Sigmoid colon (tissue), 4 donors: ENCODE measurements around the gene LAMC3.

Experiments
- CTCF ChIP-seq, 4 experiments: fragments of 450-650 bp in 3 of 4; fragments of 200-600 bp in 1 of 4; IDR thresholded peaks; one replicate each; pipeline ENCODE4 v1.5.1; 2016 to 2019; ENCODE audit warnings: antibody characterized with exemption in 4 of 4, mild to moderate bottlenecking in 3 of 4, moderate library complexity in 2 of 4
- POLR2A ChIP-seq, 2 donors: fragments of 450-650 bp; IDR thresholded peaks; one replicate each; pipeline ENCODE4 v1.6.1; 2016; ENCODE audit warnings: antibody characterized with exemption in 2 of 2, mild to moderate bottlenecking in 2 of 2, moderate library complexity in 2 of 2
- POLR2AphosphoS5 ChIP-seq, 4 donors: sonication (generic); formaldehyde crosslinking; IDR thresholded peaks; one replicate each; pipeline ENCODE4 v1.6.1; 2017; ENCODE audit warnings: antibody characterized with exemption in 4 of 4

DNA sequence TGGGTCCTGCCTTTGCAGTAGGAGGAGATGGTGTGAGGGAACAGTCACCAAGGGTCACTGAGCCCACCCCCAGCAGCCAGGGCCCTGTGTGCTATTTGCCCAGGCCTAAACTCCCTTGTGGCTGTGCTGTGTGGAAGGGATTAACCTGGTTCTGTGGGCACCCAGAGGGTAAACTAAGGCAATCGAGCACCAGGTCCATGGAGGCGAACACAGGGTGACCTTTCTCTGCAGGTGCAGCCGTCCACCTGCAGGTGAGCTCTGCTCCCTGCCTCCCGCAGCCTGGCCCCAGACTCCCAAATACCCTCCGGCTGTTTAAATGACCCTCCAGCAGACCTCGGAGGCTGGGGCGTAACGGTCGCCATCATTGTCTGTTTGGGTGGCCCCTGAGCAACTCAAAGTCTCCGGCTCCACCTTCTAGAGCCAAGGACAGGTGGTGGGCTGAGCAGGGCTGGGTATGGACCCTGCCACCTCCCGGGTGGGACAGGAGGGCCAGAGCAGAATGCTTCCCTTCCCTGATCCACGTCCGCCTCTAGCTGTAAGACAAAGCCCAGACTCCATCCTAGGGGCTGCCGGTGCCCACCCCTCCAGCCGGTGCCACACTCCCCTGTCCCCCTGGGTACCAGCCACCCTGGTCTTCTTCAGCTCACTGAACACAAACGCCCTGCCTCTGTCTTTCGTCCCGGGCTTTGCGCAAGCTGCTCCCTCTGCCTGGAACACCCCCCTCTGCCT is 35.9 kb upstream of the LAMC3 start:
- TF ChIP-seq CTCF (IDR thresholded peaks at IDR 0.05) = no peak
- TF ChIP-seq POLR2A (IDR thresholded peaks at IDR 0.05) = no peak
- TF ChIP-seq POLR2AphosphoS5 (IDR thresholded peaks at IDR 0.05) = no peak
